Measurements from ENCODE around the gene MYBPC3. TPM values are rescaled to one million over a fixed set of nuclear protein-coding genes. Genes with fewer than 3 reads are reported as not detected.

Gene MYBPC3
- total RNA-seq, 2 donors from 2014 or later = 797 to 1,210 TPM

GRCh38 chr11:47359162-47359561, 6.7 kb upstream of the MYBPC3 start:
- H3K27me3 ChIP-seq = no peaks in the 10 kb centered on the region
- H3K36me3 ChIP-seq = no peaks in the 10 kb centered on the region
- H3K4me3 ChIP-seq = no peak overlapping the region
- peaks cover 0 to 16% of the 10 kb centered on the region in 2 donors for H3K4me1 ChIP-seq
- no peak for DNase-seq (ENCODE audit: low spot score)
- H3K27ac ChIP-seq = no peak overlapping the region
- H3K9me3 ChIP-seq = no peaks in the 10 kb centered on the region
- no peak for TF ChIP-seq CTCF (IDR thresholded peaks at IDR 0.05)

- H3K27ac ChIP-seq = no peak overlapping the region
Observed at GRCh38 chr11:47358731-47359051, 6.2 kb upstream of the MYBPC3 start.

GRCh38 chr11:47357985-47358730, 5.7 kb upstream of the MYBPC3 start:
- Histone ChIP-seq H3K9me3 (no peaks in the 10 kb centered on the region), H3K4me3 (no peak overlapping the region), H3K27me3 (no peaks in the 10 kb centered on the region), H3K27ac (no peak overlapping the region), H3K4me1 (peaks cover 0 to 16% of the 10 kb centered on the region in 2 donors), H3K36me3 (no peaks in the 10 kb centered on the region)
- no peak for DNase-seq (ENCODE audit: low spot score)
- TF ChIP-seq CTCF (IDR thresholded peaks at IDR 0.05) = no peak

More at GRCh38 chr11:47358731-47359051, 6.2 kb upstream of the MYBPC3 start:
- H3K36me3 ChIP-seq = no peaks in the 10 kb centered on the region
- no peaks in the 10 kb centered on the region for H3K9me3 ChIP-seq
- H3K4me1 ChIP-seq = peaks cover 0 to 16% of the 10 kb centered on the region in 2 donors
- no peak for DNase-seq (ENCODE audit: low spot score)
- no peak overlapping the region for H3K4me3 ChIP-seq
- H3K27me3 ChIP-seq = no peaks in the 10 kb centered on the region
- no peak for TF ChIP-seq CTCF (IDR thresholded peaks at IDR 0.05)

- Histone ChIP-seq H3K9me3 (no peaks in the 10 kb centered on the region), H3K27me3 (no peaks in the 10 kb centered on the region), H3K36me3 (no peaks in the 10 kb centered on the region), H3K27ac (no peak overlapping the region), H3K4me3 (no peak overlapping the region), H3K4me1 (peaks cover 0 to 16% of the 10 kb centered on the region in 2 donors)
- no peak for DNase-seq (ENCODE audit: low spot score)
- TF ChIP-seq CTCF (IDR thresholded peaks at IDR 0.05) = no peak
Observed at GRCh38 chr11:47356998-47357329, 4.5 kb upstream of the MYBPC3 start.

- Histone ChIP-seq H3K4me1 (peaks cover 0 to 16% of the 10 kb centered on the region in 2 donors), H3K27me3 (no peaks in the 10 kb centered on the region), H3K27ac (no peak overlapping the region), H3K36me3 (peaks cover 2% of the 10 kb centered on the region), H3K9me3 (no peaks in the 10 kb centered on the region), H3K4me3 (no peak overlapping the region)
- no peak for TF ChIP-seq CTCF (IDR thresholded peaks at IDR 0.05)
- DNase-seq (ENCODE audit: low spot score) = no peak
Observed at GRCh38 chr11:47356129-47356997, 3.9 kb upstream of the MYBPC3 start.

Measured in right atrium auricular region (tissue), 2 donors.